ENCODE data around the gene XPO5. TPM values are rescaled to one million over a fixed set of nuclear protein-coding genes. Genes with fewer than 3 reads are reported as not detected.

XPO5 gene
- total RNA-seq, 2 donors from 2014 or later, result 11.9 to 33.2 TPM

DNA sequence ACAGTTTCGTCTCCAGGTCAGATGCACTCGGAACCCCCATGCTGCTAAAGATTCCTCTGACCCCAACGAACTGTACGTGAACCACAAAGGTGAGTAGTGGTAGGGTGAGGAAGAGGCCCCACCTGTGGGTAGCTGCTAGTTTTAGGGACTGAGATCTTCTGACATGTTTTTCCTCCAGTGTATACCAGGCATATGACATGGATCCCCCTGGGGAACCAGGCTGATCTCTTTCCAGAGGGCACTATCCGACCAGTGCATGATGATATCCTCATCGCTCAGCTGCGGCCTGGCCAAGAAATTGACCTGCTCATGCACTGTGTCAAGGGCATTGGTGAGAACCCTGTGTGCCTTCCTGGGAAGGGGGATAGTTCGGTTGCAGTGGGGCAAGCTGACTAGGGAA, 55.7 kb downstream of the XPO5 start:
- Histone ChIP-seq H3K9me3 (no peaks in the 10 kb centered on the region), H3K27ac (no peak overlapping the region), H3K36me3 (peaks cover 46% of the 10 kb centered on the region), H3K27me3 (replicated peaks; ENCODE audit: insufficient read depth) (no peaks in the 10 kb centered on the region), H3K4me3 (no peak overlapping the region), H3K4me1 (ENCODE audit: control insufficient read depth in 1 of 2, low read depth in 2 of 2) (peaks cover 8 to 29% of the 10 kb centered on the region in 2 donors)
- no peak for ATAC-seq (ENCODE audit: insufficient number of reproducible peaks, low FRiP score, low read depth)
- no peak for DNase-seq (ENCODE audit: low spot score)
- TF ChIP-seq CTCF (IDR thresholded peaks at IDR 0.05), result no peak

- TF ChIP-seq CTCF (IDR thresholded peaks at IDR 0.05), result no peak
- Histone ChIP-seq H3K36me3 (peaks cover 39% of the 10 kb centered on the region), H3K27ac (peak overlapping the region; percentile 57 to 91), H3K27me3 (replicated peaks; ENCODE audit: insufficient read depth) (no peaks in the 10 kb centered on the region), H3K9me3 (no peaks in the 10 kb centered on the region), H3K4me1 (ENCODE audit: control insufficient read depth in 1 of 2, low read depth in 2 of 2) (peaks cover 8 to 39% of the 10 kb centered on the region in 2 donors), H3K4me3 (peak overlapping the region; percentile 99)
- DNase-seq (ENCODE audit: low spot score) (no peak), ATAC-seq (ENCODE audit: insufficient number of reproducible peaks, low FRiP score, low read depth) (no peak)
Observed at GRCh38 chr6:43517505-43518357, 58.1 kb downstream of the XPO5 start.

DNA sequence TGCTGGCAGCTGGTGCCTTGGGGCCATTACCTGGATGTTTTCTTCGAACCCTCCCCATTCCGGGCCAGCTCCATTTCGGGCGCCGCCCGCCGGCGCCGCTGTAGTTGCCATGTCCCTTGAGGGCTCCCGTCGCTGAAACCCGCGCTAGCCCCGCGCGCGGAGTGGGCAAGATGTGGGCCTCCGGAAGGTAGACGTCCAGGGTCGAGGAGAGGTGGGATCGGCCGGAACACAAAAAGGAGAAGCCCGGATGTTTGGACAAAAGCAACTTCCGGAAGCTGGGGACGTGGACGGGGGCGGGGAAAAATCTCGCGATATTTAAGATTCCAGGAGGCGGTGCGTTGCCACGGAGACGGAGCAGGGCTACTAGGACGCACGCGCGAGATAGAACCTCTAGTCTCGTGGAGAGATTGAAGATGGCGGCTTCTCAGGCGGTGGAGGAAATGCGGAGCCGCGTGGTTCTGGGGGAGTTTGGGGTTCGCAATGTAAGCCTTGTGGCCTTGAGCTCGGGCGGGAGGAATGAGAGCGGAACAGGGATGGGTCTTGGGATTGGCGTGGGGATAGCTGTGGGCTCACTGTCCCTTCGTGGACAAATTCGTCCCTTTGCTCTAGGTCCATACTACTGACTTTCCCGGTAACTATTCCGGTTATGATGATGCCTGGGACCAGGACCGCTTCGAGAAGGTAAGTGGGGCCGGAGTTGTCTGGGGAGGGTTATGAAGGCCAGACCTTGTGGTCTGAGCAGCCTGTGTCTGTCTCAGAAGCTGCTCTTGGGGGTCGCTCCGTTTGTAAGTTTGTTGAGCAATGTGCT, 58.9 kb downstream of the XPO5 start, which contains the start of the genes POLR1C and YIPF3:
TSS of gene POLR1C (plus strand) at position 393 of the 808 bp plus-strand sequence. CDS start at position 414, 21 bp downstream.
TSS of gene YIPF3 (minus strand) at position 230 of the 808 bp plus-strand sequence. CDS start at position 111, 119 bp downstream.
- Histone ChIP-seq H3K36me3 (peaks cover 39% of the 10 kb centered on the region), H3K27ac (peak within 1 kb of the TSS; percentile 80 to 91), H3K4me1 (ENCODE audit: control insufficient read depth in 1 of 2, low read depth in 2 of 2) (peaks cover 8 to 39% of the 10 kb centered on the region in 2 donors), H3K27me3 (replicated peaks; ENCODE audit: insufficient read depth) (no peaks in the 10 kb centered on the region), H3K9me3 (no peaks in the 10 kb centered on the region), H3K4me3 (peak within 1 kb of the TSS; percentile 99)
- DNase-seq (ENCODE audit: low spot score), result peak; percentile 91
- TF ChIP-seq CTCF (IDR thresholded peaks at IDR 0.05), result no peak
- ATAC-seq (ENCODE audit: insufficient number of reproducible peaks, low FRiP score, low read depth), result peak; percentile 97

DNA sequence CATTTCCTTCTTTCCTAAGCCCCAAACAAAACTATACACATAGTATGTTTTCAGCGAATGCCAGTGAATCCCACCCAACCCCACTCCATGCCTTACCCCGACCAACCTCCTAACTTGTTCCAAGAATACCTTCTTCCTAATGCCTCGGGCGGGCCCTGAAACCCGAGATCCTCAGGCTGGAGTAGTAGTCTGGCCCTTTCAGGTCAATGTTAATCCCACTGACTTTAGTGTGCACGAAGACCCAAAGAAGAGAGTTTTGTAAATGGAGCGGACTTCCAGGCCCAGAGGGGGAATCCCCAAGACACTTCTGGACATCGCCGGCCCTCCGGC, 59.5 kb downstream of the XPO5 start:
- Histone ChIP-seq H3K4me1 (ENCODE audit: control insufficient read depth in 1 of 2, low read depth in 2 of 2) (peaks cover 8 to 39% of the 10 kb centered on the region in 2 donors), H3K36me3 (peaks cover 40% of the 10 kb centered on the region), H3K27ac (peak overlapping the region; percentile 80 to 91), H3K27me3 (replicated peaks; ENCODE audit: insufficient read depth) (no peaks in the 10 kb centered on the region), H3K9me3 (no peaks in the 10 kb centered on the region), H3K4me3 (peak overlapping the region; percentile 99)
- ATAC-seq (ENCODE audit: insufficient number of reproducible peaks, low FRiP score, low read depth), result no peak
- no peak for TF ChIP-seq CTCF (IDR thresholded peaks at IDR 0.05)
- DNase-seq (ENCODE audit: low spot score), result no peak

DNA sequence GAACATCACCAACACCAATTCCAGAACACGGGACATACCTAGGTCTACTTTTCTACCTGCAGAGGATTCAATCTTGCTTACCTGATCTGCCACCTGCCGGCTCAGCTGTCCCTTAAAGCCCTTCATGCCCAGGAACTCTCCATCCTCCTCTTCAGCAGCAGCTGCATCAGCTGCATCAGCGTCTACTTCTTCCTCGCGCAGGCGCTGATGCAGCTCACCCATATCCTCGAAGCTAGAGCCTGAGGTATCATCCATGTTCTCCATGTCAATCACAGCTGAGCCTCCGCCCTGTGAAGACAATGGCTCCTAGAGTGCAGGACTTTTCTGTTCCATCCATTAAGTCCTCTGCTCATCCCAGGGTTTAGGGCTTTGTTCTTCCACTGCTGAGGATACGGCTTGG, 60.0 kb downstream of the XPO5 start:
- no peak for DNase-seq (ENCODE audit: low spot score)
- H3K27ac ChIP-seq, result peak overlapping the region in 1 of 2 donors; percentile 91
- peaks cover 8 to 42% of the 10 kb centered on the region in 2 donors for H3K4me1 ChIP-seq (ENCODE audit: control insufficient read depth in 1 of 2, low read depth in 2 of 2)
- H3K9me3 ChIP-seq, result no peaks in the 10 kb centered on the region
- no peaks in the 10 kb centered on the region for H3K27me3 ChIP-seq (replicated peaks; ENCODE audit: insufficient read depth)
- TF ChIP-seq CTCF (IDR thresholded peaks at IDR 0.05), result no peak
- peak overlapping the region; percentile 99 for H3K4me3 ChIP-seq
- ATAC-seq (ENCODE audit: insufficient number of reproducible peaks, low FRiP score, low read depth), result no peak
- H3K36me3 ChIP-seq, result peaks cover 35% of the 10 kb centered on the region
